GM18519 (cell line): Measurements from ENCODE around the gene RASSF5.

ENCODE experiments used
- ATAC-seq: cut with Tn5 transposase; IDR thresholded peaks from one replicate; pipeline ENCODE4 v1.9.1; 2021; ENCODE audit warnings: mild to moderate bottlenecking, moderate library complexity; ENCODE audit not compliant: unreplicated experiment, low FRiP score

RASSF5 gene

GRCh38 chr1:206512058-206512850, 4.9 kb downstream of the RASSF5 start:
- no peak for ATAC-seq

GRCh38 chr1:206512851-206513180, 5.5 kb downstream of the RASSF5 start:
- no peak for ATAC-seq

- no peak for ATAC-seq
Observed at GRCh38 chr1:206513312-206514111, 6.2 kb downstream of the RASSF5 start.

GRCh38 chr1:206514813-206515387, 7.6 kb downstream of the RASSF5 start:
- no peak for ATAC-seq

GRCh38 chr1:206516728-206516990, 9.3 kb downstream of the RASSF5 start:
- no peak for ATAC-seq

GRCh38 chr1:206517784-206518183, 10.5 kb downstream of the RASSF5 start:
- ATAC-seq = no peak

GRCh38 chr1:206518206-206518605, 10.9 kb downstream of the RASSF5 start:
- ATAC-seq = no peak

DNA sequence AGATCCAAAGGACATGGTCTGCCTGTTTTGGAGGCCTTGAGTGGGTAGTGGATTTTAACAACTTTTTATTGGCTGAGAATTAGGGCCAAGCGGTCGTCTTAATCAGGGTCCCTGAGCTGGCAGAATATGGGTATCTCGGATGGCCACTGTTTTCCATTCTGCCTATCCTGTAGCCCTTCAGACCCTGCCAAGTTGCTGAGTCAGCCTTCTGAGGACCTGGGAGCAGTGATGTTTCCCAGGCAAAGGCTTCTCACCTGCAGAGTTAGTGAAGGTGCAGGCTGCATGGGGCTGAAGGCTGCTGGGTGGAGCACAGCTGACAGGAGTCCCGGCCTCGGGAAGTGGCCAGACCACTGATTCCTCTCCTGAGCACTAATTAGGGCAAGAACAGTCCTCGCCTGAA, 11.4 kb downstream of the RASSF5 start:
- no peak for ATAC-seq

GRCh38 chr1:206521127-206521526, 13.8 kb downstream of the RASSF5 start:
- no peak for ATAC-seq

DNA sequence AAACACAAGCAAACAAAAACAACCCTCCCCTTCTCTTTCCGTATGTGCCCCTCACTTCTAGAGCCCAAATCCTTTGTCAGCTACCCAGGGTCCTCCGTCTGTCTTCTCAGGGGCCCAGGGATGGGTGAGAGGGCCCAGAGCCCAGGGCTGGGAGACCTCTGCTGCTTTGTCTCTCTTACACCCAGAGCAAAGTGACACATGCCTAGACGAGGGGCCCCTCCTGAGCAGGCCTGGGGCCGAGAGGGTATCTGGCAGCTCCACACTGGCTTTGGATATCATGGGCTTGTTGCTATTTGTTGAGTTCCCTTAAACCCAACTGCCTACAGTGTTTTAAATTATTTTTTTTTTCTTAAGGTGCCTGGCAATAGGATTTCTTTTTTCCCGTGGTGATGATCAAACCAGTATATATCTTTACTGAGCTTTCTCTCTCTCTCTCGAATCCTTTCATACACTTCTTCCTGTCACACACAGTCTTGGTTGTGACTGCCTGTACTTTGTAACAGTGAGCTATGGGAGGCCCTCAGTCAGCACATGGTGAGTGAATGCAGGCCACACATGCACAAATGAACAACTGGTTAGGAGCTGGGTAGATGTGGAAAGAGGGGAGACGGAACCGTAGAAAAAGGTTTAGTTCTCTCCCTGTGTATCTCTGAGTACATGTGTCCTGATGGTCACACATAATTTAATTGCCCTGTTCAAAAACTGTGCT, 14.5 kb downstream of the RASSF5 start:
- ATAC-seq = no peak

- ATAC-seq = no peak
Observed at GRCh38 chr1:206524739-206525364, 17.5 kb downstream of the RASSF5 start.

GRCh38 chr1:206526064-206526911, 19.0 kb downstream of the RASSF5 start:
- no peak for ATAC-seq

DNA sequence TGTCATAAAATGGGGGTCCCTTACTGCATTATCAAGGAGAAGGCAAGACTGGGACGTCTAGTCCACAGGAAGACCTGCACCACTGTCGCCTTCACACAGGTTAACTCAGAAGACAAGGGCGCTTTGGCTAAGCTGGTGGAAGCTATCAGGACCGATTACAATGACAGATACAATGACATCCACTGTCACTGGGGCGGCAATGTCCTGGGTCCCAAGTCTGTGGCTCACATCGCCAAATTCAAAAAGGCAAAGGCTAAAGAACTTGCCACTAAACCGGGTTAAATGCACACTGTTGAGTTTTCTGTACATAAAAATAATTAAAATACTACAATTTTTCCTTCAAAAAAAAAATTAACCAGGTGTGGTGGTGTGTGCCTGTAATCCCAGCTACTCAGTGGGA, 22.1 kb downstream of the RASSF5 start:
- no peak for ATAC-seq

DNA sequence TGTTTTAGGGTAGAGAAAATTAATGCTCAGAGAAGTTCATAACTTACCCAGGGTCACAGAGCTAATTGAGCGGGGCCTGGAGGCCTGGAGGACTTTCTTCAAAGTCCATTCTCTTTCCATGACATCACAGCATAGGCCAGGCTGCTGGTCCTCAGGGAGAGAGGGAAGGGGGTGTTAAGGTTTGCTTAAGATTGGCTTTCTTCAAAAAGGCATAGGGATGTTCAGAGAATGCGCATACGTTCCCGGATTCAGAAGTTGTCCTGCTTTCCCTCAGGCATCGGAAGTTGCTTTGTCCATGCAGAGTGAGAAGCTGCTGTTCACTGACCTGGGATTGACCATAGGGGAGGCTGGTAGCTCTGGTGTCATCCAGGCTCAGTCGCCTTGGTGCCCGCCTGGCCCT, 25.0 kb downstream of the RASSF5 start:
- no peak for ATAC-seq

GRCh38 chr1:206534552-206534951, 27.2 kb downstream of the RASSF5 start:
- ATAC-seq = no peak

- no peak for ATAC-seq
Observed at GRCh38 chr1:206535853-206536188, 28.5 kb downstream of the RASSF5 start.

- no peak for ATAC-seq
Observed at GRCh38 chr1:206537141-206537540, 29.8 kb downstream of the RASSF5 start.

DNA sequence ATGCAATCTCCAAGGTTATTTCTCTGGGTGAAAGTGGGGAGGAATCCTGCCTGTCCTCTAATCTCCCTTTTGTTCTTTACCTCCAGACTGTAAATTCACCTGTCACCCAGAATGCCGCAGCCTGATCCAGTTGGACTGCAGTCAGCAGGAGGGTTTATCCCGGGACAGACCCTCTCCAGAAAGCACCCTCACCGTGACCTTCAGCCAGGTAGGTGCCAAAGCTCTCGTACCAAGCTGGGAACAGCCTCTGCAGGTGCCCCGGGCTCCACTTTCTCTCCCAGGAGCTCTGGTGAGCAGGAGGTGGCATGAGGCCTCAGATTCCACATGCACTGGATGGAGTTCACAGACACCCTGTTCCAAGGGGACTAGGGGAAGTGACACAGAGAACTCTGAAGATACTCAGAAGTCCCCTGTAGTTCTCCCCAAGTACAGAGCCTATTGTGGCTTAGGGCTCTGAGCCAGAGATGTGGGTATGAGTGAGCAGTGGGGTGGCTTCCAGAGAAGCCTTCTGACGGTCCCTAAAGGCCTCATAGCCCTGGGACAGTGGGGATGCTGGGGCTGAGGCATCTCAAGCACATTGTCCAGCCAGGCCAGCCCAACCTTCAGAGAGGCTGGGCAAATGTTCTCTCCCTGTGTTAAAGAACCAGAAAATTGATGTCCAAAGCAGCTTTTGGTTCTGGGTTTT, 30.9 kb downstream of the RASSF5 start:
- ATAC-seq = no peak

DNA sequence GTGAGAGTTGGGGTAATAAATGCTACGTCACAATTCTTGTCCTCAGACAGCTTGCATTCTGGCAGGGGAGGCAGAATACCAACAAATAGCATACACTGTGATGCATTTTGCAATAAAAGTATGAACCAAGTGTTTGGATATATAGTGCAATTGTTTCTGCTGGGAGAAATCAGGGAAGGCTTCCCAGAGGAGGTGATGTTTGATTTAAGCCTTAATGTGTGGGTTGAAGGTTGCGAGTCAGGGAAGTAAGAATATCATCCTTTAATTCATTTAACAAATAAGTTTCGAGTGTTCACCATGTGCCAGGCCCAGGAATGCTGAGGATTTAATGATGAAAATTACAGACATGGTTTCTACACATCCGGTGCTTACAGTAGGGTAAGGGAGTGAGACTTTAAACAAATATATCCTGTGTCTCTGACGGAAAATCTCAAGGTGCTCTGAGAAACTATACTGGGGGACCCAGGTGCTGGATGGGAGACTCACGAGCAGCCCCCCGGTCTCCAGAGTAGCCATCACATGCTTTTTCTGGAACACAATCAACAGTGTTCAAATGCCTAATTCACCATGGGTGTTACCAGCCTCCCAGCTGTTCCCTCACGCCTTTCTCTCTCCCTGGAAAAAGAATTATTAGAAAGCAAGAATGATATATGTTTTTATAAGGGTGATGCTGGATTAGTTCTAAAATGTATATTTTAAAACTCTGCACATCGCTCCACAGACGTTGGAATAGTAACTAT, 31.7 kb downstream of the RASSF5 start:
- no peak for ATAC-seq
